Measurements from ENCODE around the gene NUDC.

NUDC gene

GRCh38 chr1:26994787-26995517, 73.4 kb downstream of the NUDC start (continued):
- TF ChIP-seq, protein P1, sequence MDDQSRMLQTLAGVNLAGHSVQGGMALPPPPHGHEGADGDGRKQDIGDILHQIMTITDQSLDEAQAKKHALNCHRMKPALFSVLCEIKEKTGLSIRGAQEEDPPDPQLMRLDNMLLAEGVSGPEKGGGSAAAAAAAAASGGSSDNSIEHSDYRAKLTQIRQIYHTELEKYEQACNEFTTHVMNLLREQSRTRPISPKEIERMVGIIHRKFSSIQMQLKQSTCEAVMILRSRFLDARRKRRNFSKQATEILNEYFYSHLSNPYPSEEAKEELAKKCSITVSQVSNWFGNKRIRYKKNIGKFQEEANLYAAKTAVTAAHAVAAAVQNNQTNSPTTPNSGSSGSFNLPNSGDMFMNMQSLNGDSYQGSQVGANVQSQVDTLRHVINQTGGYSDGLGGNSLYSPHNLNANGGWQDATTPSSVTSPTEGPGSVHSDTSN (CRISPR knock-in tag; IDR thresholded peaks at IDR 0.05), result no peak
- TF ChIP-seq ZNF664 (tag by site-specific recombination; IDR thresholded peaks at IDR 0.05), result no peak
- TF ChIP-seq, protein P2, sequence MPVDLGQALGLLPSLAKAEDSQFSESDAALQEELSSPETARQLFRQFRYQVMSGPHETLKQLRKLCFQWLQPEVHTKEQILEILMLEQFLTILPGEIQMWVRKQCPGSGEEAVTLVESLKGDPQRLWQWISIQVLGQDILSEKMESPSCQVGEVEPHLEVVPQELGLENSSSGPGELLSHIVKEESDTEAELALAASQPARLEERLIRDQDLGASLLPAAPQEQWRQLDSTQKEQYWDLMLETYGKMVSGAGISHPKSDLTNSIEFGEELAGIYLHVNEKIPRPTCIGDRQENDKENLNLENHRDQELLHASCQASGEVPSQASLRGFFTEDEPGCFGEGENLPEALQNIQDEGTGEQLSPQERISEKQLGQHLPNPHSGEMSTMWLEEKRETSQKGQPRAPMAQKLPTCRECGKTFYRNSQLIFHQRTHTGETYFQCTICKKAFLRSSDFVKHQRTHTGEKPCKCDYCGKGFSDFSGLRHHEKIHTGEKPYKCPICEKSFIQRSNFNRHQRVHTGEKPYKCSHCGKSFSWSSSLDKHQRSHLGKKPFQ (tag by site-specific recombination; IDR thresholded peaks at IDR 0.05), result no peak
- TF ChIP-seq ZFP37 (tag by site-specific recombination; IDR thresholded peaks at IDR 0.05), result no peak
- TF ChIP-seq ZNF670 (tag by site-specific recombination; IDR thresholded peaks at IDR 0.05; ENCODE audit: low read depth), result no peak
- TF ChIP-seq ZFP3 (tag by site-specific recombination; IDR thresholded peaks at IDR 0.05; ENCODE audit: low read depth), result no peak
- TF ChIP-seq ZNF350 (tag by site-specific recombination; IDR thresholded peaks at IDR 0.05), result no peak
- TF ChIP-seq GLIS2 (tag by site-specific recombination; IDR thresholded peaks at IDR 0.05), result peak; percentile 42; the same call in 1 of the 2 replicates
- TF ChIP-seq ZBTB20 (tag by site-specific recombination; IDR thresholded peaks at IDR 0.05), result peak; percentile 89
- no peak for TF ChIP-seq ZNF174 (tag by site-specific recombination; IDR thresholded peaks at IDR 0.05)
- no peak for TF ChIP-seq ZNF140 (tag by site-specific recombination; IDR thresholded peaks at IDR 0.05)
- TF ChIP-seq ZNF335 (tag by site-specific recombination; conservative IDR thresholded peaks at IDR 0.05), result 0 out of 2 replicates have a peak, but pooled peaks have one; percentile 20
- TF ChIP-seq YY1 (tag by site-specific recombination; IDR thresholded peaks at IDR 0.05), result no peak
- TF ChIP-seq ZBTB26 (tag by site-specific recombination; optimal IDR thresholded peaks at IDR 0.05), result no peak
- no peak for TF ChIP-seq ZNF473 (tag by site-specific recombination; IDR thresholded peaks at IDR 0.05)
- TF ChIP-seq SCRT1 (tag by site-specific recombination; IDR thresholded peaks at IDR 0.05; ENCODE audit: borderline replicate concordance), result no peak
- no peak for TF ChIP-seq ZNF121 (tag by site-specific recombination; IDR thresholded peaks at IDR 0.05)
- no peak for TF ChIP-seq TSHZ1 (tag by site-specific recombination; IDR thresholded peaks at IDR 0.05; ENCODE audit: borderline replicate concordance)
- no peak for TF ChIP-seq SCRT2 (tag by site-specific recombination; IDR thresholded peaks at IDR 0.05)
- no peak for TF ChIP-seq ZNF169 (tag by site-specific recombination; IDR thresholded peaks at IDR 0.05)
- no peak for TF ChIP-seq ZNF266 (tag by site-specific recombination; IDR thresholded peaks at IDR 0.05; ENCODE audit: low read depth)
- TF ChIP-seq ZEB2 (tag by site-specific recombination; IDR thresholded peaks at IDR 0.05), result no peak
- TF ChIP-seq TCF7L2 (IDR thresholded peaks at IDR 0.05; ENCODE audit: borderline replicate concordance, low read depth, low read length), result no peak
- TF ChIP-seq BCL11A (tag by site-specific recombination; IDR thresholded peaks at IDR 0.05; ENCODE audit: low read depth), result no peak
- no peak for TF ChIP-seq OVOL3 (tag by site-specific recombination; IDR thresholded peaks at IDR 0.05)
- no peak for TF ChIP-seq ZNF221 (tag by site-specific recombination; IDR thresholded peaks at IDR 0.05; ENCODE audit: borderline replicate concordance)
- TF ChIP-seq, protein P3, sequence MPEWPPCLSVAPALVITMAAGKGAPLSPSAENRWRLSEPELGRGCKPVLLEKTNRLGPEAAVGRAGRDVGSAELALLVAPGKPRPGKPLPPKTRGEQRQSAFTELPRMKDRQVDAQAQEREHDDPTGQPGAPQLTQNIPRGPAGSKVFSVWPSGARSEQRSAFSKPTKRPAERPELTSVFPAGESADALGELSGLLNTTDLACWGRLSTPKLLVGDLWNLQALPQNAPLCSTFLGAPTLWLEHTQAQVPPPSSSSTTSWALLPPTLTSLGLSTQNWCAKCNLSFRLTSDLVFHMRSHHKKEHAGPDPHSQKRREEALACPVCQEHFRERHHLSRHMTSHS (tag by site-specific recombination; IDR thresholded peaks at IDR 0.05), result no peak
- peak; percentile 93 for TF ChIP-seq PRDM10 (tag by site-specific recombination; IDR thresholded peaks at IDR 0.05)
- no peak for TF ChIP-seq OSR2 (tag by site-specific recombination; IDR thresholded peaks at IDR 0.05)
